ENCODE results near the gene CUBN. TPM values are rescaled to one million over a fixed set of nuclear protein-coding genes. Genes with fewer than 3 reads are reported as not detected.

Gene CUBN
- total RNA-seq, 6 experiments from 2014 or later, result 0.43 to 1.7 (median 1.2) TPM

DNA sequence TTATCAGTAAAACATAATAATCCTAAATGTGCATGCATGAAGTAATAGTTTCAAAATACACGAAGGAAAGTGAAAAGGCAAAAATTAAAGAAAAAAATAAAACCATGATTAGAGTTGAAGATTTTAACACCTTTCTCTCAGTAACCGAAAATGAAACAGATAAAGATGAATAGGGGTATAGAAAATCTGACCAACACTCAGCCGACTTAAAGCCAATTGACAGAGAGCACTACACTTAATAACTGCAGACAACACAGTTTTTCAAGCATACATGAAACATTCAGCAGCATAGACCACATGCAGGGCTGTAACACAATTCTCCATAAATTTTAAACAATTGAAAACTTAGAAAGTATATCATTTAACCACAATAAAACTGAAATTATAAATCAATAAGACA is 76.1 kb downstream of the CUBN start:
- H3K9me3 Mint-ChIP-seq, result peaks cover 23% of the 10 kb centered on the region
- H3K27ac Mint-ChIP-seq, result no peak overlapping the region
- H3K36me3 Mint-ChIP-seq (ENCODE audit: low read depth), result peaks cover 24% of the 10 kb centered on the region
- DNase-seq, result no peak
- no peak overlapping the region for H3K4me3 Mint-ChIP-seq
- peaks cover 45% of the 10 kb centered on the region for H3K4me1 Mint-ChIP-seq (ENCODE audit: low read depth)
- TF ChIP-seq, protein P1, sequence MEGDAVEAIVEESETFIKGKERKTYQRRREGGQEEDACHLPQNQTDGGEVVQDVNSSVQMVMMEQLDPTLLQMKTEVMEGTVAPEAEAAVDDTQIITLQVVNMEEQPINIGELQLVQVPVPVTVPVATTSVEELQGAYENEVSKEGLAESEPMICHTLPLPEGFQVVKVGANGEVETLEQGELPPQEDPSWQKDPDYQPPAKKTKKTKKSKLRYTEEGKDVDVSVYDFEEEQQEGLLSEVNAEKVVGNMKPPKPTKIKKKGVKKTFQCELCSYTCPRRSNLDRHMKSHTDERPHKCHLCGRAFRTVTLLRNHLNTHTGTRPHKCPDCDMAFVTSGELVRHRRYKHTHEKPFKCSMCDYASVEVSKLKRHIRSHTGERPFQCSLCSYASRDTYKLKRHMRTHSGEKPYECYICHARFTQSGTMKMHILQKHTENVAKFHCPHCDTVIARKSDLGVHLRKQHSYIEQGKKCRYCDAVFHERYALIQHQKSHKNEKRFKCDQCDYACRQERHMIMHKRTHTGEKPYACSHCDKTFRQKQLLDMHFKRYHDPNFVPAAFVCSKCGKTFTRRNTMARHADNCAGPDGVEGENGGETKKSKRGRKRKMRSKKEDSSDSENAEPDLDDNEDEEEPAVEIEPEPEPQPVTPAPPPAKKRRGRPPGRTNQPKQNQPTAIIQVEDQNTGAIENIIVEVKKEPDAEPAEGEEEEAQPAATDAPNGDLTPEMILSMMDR (IDR thresholded peaks at IDR 0.05), result no peak
- no peaks in the 10 kb centered on the region; the same call in 1 of the 2 replicates for H3K27me3 Mint-ChIP-seq (ENCODE audit: insufficient read depth)

DNA sequence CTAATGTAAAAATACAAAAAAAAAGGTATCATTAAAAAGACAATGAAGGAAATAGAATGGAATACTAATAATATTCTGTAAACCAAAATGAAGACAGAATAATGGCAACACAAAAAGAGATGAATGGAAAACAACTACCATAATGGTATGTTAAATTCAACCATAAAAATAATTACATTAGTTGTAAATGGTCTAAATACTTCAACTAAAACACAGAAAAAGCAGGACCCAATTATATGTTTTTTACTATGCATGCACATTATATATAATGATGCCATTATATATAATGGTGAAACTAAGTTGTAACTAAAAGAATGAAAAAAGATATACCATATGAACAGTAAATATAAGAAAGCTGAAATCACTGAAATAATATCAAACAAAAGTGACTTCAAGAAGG is 76.5 kb downstream of the CUBN start:
- TF ChIP-seq, protein P1 (IDR thresholded peaks at IDR 0.05), result no peak
- Mint-ChIP-seq H3K27ac (no peak overlapping the region), H3K27me3 (ENCODE audit: insufficient read depth) (no peaks in the 10 kb centered on the region; the same call in 1 of the 2 replicates), H3K36me3 (ENCODE audit: low read depth) (peaks cover 24% of the 10 kb centered on the region), H3K9me3 (peaks cover 23% of the 10 kb centered on the region), H3K4me3 (no peak overlapping the region), H3K4me1 (ENCODE audit: low read depth) (peaks cover 40% of the 10 kb centered on the region)
- no peak for DNase-seq

DNA sequence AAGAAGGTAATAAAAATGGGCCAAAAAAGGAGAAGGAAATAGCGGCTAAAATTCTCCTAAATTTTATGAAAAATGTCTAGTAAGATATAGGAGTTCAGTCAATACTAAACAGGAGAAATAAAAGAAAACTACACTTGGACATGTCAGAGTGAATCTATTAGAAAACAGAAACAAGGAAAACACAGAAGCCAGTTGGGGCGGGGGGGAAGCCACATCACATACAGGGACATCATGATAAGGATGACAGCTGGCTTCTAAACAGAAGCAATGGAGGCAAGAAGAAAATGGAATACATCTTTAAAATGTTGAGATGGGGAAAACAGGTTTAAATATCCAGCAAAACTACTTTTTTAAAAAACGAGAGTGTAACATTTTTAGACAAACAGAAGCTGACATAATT is 77.8 kb downstream of the CUBN start:
- Mint-ChIP-seq H3K36me3 (ENCODE audit: low read depth) (peaks cover 21% of the 10 kb centered on the region), H3K4me1 (ENCODE audit: low read depth) (peaks cover 28% of the 10 kb centered on the region), H3K9me3 (peaks cover 23% of the 10 kb centered on the region), H3K4me3 (no peak overlapping the region), H3K27ac (no peak overlapping the region), H3K27me3 (ENCODE audit: insufficient read depth) (no peaks in the 10 kb centered on the region; the same call in 1 of the 2 replicates)
- no peak for DNase-seq
- TF ChIP-seq, protein P1 (IDR thresholded peaks at IDR 0.05), result no peak

DNA sequence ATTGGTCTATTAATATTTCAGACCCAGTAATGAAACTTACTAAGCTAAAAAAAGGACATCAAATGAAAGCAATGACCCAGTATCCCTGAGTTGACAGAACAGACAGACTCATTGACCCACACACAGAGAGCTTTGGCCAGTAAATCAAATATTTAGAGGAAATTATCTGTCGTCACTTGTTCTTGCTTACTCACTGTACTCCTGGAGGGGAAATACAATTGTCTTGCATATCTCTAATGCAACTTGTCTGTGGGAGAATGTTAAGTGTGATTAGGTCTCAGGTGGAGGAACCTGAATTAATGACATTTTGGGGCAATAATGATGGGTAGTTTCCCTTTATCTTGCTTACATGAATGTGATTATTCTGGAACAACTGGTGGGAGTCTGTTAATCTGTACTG is 80.4 kb downstream of the CUBN start:
- Mint-ChIP-seq H3K36me3 (ENCODE audit: low read depth) (peaks cover 21% of the 10 kb centered on the region), H3K4me1 (ENCODE audit: low read depth) (peaks cover 12% of the 10 kb centered on the region; the same call in 1 of the 2 replicates), H3K9me3 (peaks cover 23% of the 10 kb centered on the region), H3K27me3 (ENCODE audit: insufficient read depth) (no peaks in the 10 kb centered on the region; the same call in 1 of the 2 replicates), H3K27ac (no peak overlapping the region), H3K4me3 (no peak overlapping the region)
- TF ChIP-seq, protein P1 (IDR thresholded peaks at IDR 0.05), result no peak
- no peak for DNase-seq

DNA sequence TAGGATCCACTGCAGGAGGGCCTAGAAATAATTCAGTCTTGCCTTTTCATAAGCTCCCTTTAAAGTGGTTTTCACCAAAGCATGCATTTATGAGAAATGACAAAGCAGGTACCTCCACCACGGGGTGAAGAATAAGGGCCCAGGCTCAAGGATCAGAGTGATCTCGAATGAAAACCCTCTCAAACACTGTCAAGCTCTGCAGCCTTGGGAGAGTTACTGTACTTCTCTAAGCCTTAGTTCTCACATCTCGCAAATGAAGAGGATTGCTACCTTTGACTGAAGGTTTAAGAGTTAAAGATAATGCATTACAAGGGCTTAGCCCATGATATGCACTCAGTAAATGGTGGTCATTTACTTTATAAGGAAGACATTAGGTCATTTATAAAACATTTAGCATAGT is 81.7 kb downstream of the CUBN start:
- Mint-ChIP-seq H3K27ac (no peak overlapping the region), H3K4me1 (ENCODE audit: low read depth) (peaks cover 18% of the 10 kb centered on the region; the same call in 1 of the 2 replicates), H3K9me3 (peaks cover 17% of the 10 kb centered on the region), H3K4me3 (no peak overlapping the region), H3K27me3 (ENCODE audit: insufficient read depth) (no peaks in the 10 kb centered on the region; the same call in 1 of the 2 replicates), H3K36me3 (ENCODE audit: low read depth) (peaks cover 21% of the 10 kb centered on the region)
- no peak for DNase-seq
- TF ChIP-seq, protein P1 (IDR thresholded peaks at IDR 0.05), result no peak

DNA sequence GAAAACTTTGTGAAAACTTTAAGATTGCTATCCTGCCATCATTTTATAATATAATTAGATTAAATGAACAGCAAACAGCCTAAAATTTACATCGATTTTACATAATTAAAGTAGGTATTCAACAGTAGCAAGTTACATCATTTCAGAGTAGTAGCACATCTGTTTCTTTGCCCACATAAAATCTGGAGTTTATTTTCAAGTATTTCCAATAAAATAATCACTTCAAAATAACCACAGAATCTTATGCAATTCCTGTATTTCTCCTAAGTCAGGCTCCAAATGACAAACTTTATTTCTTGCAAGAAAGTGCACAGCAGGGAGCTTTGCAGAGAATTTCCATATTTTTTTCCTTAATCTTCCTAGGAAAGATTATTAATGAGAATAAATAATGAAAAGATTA is 82.6 kb downstream of the CUBN start:
- H3K4me3 Mint-ChIP-seq, result no peak overlapping the region
- no peak for DNase-seq
- peaks cover 14% of the 10 kb centered on the region for H3K9me3 Mint-ChIP-seq
- peaks cover 23% of the 10 kb centered on the region for H3K4me1 Mint-ChIP-seq (ENCODE audit: low read depth)
- no peaks in the 10 kb centered on the region; the same call in 1 of the 2 replicates for H3K27me3 Mint-ChIP-seq (ENCODE audit: insufficient read depth)
- H3K36me3 Mint-ChIP-seq (ENCODE audit: low read depth), result peaks cover 18% of the 10 kb centered on the region
- TF ChIP-seq, protein P1 (IDR thresholded peaks at IDR 0.05), result no peak
- H3K27ac Mint-ChIP-seq, result no peak overlapping the region

Measured in HFFc6 (cell line).